GM21737 (cell line): ENCODE measurements around the gene ZBTB18.
"Not testable (repeated sequence)": the region's sequence is repeated elsewhere in the genome, so short reads cannot be mapped to it uniquely, and the experiment has no call there.

Source experiments
- ATAC-seq: cut with Tn5 transposase; IDR thresholded peaks from one replicate; pipeline ENCODE4 v1.9.1; 2021; ENCODE audit warnings: mild to moderate bottlenecking, moderate library complexity; ENCODE audit not compliant: unreplicated experiment

The ZBTB18 gene

DNA sequence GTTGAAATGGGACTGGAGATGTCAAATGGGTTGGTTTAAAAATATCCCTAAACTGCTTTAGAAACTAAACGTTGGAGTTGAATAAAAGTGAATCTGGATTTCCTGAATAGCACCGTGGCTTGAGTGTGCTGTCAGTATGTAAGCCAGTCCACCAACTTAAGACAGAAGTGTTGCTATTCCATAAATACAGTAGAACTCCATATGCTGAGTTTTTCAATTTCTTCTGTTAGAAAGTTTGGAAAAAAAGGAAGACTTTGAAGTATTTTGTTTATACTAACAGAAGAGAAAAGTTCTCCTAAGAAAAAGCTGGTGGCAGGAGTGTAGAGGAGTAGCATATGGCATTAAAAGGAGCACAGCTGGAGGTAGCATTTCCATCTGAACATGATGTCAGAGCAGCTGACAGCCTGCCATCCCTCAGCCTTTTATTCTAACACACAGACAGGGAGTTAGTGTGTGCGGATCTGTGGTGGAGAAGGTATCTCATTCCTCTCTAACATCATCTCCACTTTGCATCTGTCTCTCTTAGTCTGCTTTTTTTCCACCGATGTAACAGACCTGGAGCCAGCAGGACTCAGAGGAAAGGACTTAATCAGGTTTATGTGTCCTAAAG lies at the start of gene ZBTB18:
ZBTB18 (plus strand) TSS at position 449 of the 610 bp plus-strand sequence; CDS start at position 598, 149 bp downstream.
- ATAC-seq, result no peak

DNA sequence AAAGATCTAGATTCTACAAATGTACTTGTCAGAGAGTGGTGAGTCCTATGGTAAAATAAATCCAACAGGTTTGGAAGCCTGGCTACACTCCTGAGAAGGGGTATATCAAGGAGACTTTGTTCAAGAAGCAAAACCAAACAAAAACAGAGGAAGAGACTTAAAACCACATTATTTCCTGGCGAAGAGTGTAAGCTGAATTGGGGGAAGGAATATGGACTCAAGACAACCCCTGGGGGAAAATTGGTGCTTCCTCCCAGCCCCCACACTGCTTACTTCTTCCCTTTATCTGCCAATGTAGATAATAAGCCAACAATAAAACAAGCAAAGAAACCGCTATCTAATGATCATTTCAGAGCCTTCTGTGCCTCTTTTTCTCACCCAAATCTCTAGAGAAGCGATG lies 48.4 kb upstream of the ZBTB18 start:
- ATAC-seq, result no peak

DNA sequence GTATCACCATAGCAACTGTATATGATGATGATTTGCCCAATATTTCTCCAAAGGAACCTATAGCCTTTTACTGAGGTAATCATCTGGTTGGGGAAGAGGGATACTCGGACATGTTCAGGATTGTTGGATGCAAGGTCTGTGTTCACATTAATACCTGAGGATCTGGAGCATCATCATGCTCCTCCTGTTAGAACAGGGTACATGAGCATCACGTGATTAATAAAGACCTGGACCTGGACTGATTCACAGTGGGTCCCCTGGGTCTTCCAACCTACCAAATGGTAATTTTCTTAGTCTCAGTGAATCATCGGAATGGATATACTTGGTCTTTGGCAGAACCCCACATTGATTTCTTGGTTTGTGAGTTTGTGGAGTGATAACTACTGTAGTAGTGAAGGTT lies 45.6 kb upstream of the ZBTB18 start:
- no peak for ATAC-seq

DNA sequence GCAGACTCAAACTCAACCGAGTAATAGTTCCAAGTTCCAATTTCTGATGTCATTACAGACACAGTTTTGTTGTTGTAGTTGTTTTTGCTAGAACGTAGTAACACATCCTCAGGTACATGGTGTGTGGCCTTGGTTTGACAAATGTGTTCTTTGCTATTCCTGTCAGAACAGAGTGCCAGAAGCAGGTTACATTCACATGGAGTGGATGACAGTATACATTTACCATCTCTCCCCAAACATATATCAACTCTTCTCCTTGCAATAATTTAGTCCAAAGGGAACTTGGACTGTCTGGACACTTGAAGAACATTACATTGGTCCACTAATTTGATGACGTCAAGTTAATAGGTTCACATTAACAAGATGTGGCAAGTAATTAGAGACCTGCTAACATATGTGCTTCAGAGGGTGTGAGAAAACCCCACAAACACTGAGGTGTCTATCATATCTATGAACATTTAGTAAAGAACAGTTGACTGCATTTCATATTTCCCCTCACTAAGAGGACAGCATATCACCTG lies 44.6 kb upstream of the ZBTB18 start:
- no peak for ATAC-seq

DNA sequence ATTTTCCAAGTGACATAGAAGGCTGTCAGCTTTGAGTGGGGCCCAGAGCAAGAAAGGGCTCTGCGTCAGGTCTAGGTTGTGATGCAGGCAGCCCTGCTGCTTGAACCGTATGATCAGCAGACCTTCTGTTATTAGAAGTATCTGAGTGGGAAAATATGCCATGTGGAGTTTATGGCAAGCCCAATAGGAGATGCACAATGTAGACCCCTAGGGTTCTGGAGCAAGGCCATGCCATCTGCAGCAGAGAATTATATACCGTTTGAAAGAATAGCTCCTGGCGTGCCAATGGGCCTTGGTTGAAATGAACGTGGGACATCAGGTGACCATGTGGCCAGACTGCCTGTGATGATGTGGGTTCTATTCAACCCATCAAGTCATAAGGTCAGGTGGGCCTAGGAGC lies 44.1 kb upstream of the ZBTB18 start:
- no peak for ATAC-seq

DNA sequence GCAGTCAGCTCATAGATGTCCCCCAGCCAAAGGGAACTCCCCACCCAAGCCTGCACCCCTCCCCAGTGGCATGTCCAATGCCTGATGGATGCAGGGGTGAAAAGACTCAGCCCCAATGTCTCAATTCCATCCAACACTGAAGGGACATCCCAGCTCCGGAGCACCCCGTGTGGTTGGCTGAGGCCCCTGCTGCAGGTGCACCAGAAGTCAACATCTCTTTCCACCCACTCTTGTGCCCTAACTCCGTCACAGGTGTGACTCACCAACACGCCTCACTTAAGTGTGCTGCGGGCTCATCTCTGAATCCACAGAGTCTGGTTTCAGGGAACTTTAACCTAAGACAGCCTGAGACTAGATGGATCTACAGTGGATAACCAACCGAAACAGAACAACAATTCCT lies 40.9 kb upstream of the ZBTB18 start:
- ATAC-seq, result no peak

DNA sequence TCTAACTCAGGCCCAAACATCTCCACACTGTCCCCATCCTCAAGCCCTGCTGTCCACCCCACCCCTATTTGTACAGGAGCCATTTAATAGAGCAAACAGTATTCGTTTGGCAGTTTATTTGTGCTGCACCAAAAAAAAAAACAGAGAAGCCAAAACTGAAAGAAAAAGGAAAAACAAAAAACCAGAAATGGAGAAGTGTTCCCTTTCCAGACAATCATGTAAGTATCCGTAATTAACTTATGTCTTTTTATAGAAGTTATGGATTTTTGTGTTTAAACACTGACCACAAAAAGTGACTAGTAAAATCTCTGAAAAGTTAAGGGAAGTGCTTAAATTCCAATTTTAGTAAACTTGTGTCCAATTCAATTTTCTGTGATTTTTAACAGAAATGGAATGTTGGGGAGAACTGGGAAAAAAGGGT lies 40.4 kb upstream of the ZBTB18 start:
- no peak for ATAC-seq

DNA sequence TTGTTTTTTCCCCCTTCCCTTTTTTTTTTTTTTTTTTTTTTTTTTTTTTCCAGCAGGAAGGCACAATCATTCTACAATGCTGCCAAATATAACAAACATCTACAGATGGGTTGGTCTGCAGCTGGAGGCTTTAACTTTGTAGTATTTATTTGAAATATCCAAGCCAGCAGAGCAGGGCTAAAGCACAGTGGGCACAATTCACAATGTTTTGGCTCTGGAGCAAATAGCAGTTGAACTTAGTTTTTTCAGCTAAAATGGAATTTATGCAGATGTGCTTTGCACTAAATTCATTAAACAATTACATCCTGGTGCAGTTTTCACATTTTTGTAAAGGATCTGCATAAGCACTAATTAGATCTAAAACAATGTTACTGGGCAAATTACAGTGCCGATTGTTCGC lies 39.8 kb upstream of the ZBTB18 start:
- ATAC-seq, result no peak

DNA sequence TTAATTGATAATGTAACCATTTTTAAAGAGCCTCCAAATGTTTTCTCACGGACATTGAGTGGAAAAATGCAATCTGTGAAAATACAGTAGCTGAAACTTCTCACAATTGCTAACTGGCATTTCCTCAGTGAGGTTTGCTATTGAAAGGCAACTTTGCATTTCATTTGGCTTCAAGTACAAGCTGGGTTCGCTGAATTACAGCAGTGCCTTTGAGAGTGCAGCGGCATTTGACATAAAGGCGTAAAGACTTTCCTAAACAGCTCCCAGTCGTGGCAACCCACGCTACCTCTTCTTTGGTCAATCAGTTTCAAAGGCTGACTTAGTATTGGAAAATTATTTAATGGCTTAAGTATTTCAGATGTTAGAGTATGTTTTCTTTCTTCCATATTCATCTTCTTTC lies 39.3 kb upstream of the ZBTB18 start:
- no peak for ATAC-seq

DNA sequence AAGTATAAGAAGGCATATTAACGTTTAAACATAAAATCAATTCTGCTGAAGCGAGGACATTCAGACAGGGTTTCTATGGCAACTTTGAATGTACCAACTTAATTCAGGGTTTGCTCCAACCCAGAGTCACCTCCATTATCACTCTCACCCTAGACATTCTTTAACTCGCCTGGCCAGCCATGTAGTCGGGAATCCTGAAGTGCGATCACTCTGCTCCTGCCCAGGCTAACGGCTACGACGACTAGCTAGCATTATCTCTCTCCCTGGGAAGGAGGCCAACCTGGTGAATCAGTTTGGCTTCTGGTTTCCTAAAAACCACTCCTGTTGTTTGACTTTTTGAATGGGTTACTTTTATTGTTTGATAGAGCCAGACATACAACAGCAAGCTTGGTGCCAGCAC lies 38.9 kb upstream of the ZBTB18 start:
- no peak for ATAC-seq

DNA sequence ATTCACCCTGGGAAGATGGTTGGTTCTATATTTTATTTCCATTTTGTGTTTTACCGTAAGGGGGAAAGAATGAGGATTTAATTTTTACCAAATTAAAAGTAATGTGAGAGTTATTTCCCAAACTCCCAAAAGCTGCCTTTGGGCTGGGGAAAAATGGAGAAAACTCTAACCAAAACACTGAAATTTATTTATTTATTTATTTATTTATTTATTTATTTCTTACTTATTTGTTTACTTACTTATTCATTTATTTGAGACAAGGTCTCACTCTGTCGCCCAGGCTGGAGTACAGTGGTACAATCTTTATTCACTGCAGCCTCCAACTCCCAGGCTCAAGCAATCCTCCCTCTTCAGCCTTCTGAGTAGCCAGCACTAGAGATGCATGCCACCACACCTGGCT lies 38.0 kb upstream of the ZBTB18 start:
- ATAC-seq, result no peak

DNA sequence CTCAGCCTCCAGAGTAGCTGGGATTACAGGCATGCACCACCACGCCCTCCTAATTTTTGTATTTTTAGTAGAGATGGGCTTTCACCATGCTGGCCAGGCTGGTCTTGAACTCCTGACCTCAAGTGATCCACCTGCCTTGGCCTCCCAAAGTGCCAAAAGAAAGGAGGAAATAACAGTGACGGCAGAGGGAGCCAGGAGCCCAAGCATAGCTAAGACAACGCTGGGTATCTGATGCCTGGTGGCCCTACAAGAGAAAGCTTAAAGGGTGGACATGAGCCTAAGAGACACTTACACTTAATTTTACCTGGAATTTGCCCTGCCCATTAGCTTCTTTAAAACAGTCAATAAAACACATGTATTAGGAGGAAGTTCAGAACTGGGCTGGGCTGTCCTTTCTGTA lies 36.2 kb upstream of the ZBTB18 start:
- ATAC-seq, result not testable (repeated sequence)

DNA sequence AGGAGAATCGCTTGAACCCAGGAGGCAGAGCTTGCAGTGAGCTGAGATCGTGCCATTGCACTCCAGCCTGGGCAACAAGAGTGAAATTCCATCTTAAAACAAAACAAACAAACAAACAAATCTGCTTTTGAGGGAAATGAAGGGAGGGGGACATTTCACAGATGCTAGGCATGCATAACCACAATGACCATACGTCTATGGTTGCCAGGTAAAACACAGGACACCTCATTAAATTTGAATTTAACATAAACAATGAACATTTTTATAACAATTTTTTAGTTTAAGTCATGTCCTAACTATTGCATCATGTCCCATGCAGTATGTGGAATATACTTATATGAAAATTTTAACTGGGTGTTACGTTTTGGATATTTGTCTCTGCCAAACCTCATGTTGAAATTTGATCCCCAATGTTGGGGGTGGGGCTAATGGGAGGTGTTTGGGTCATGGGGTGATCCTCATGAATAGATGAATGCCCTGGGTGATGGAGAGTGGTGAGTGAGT lies 31.0 kb upstream of the ZBTB18 start:
- ATAC-seq, result no peak

DNA sequence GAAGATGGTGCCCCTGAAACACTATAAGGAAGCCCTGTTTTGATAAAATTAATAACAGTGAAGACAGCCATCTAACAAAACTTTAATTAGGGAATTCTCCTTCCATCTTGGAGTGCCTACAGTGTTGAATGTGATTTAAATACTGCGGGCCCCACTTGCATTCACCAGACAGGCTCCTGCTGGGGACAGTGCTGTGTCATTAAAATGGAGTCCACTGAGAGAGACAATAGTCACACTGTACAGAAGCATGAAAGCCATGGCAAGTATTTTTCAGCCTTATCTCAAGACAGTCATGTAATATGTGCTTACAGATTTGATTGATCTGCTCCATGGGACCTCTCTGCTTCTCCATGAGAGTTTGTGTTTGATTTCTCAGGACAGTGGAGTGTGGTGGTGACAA lies 29.7 kb upstream of the ZBTB18 start:
- no peak for ATAC-seq

DNA sequence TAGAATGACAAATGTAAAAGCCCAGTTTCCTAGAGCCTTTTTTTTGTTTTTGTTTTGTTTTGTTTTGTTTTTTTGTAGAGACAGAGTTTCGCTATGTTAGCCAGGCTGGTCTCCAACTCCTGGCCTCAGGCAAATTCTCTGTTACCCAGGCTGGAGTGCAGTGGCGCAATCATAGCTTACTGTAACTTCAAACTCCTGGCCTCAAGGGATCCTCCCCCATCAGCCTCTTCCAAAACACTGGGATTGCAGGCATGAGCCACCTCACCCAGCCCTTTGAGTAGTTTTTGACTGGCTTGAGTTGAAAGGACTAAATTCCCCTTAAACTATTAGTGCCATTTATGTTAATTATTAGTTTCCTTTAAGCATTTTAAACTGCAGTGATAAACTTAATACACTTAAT lies 28.8 kb upstream of the ZBTB18 start:
- ATAC-seq, result no peak

DNA sequence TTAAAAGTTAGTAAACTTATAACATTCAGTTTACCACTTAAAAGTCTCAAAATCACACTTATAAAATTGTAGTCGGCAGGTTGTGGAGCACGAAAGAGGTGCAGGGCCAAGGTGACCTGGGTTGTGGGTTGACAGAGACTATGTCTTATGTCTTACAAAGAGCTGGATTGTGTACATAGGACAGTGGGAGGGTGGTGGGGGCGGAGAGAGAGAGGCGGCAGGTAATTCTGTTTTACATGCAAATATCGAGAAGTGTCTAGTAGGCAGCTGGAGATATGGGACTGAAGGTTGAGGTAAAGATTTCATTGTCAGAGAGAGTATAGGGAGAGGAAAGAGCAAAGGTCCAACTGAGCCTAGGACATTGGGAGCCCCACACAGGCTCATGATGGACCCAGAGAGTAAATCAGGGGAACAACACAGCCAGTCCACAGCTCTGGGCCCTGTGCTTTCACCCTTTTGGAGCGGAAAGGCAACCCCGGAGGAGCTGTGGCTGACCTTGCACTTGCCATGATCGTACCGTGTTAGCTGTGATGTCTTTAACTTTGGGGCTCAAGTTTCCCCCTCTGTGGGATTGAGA lies 28.1 kb upstream of the ZBTB18 start:
- no peak for ATAC-seq

DNA sequence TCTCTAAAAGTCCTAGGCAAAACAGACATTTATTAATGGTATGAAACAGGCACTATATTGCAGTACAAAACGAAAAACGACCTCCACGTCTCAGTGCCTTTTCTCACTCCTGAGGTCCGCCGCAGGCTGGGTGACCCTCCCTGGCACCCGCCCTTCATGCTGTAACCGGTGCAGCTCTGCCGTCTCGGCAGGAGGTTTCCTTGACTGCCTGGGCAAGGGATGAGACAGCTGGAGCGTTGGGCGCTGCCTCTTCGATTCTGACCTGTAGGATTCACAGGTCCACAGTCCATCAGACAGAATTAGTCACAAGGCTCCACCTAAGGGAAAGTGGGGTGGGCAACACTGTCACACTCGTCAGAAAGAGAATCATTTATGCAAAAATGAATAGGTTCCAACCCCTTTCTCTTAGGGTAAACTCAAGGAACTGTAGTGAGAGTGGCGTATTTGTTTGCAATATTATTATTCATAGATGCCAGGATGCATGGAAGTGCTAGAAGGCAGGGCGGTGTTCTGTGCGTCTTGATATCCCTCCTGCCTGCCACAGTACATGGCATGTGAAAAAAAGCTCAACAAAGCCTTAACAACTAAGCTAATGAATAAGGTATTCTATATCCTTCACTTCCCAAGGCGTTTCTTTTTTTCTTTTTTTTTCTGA lies 23.5 kb upstream of the ZBTB18 start:
- ATAC-seq, result no peak

DNA sequence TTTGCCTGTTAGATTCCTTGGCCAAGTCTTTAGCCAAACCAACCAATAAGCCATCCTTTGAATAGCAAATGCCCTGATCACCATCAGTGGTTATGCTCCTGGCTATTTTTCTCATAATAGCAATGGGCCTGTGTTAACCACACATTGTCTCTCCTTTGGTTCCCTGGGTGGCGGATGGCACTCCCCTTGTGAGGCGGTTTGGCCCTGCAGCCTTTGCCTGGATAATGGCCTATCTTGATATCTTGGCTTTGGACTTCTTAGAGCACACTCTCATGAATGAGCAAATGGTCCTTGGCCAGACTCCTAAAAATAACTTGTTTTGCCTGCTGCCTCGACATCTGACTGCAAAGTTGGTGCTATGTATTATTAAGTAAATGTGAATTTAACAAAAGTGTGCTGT lies 22.4 kb upstream of the ZBTB18 start:
- ATAC-seq, result no peak

DNA sequence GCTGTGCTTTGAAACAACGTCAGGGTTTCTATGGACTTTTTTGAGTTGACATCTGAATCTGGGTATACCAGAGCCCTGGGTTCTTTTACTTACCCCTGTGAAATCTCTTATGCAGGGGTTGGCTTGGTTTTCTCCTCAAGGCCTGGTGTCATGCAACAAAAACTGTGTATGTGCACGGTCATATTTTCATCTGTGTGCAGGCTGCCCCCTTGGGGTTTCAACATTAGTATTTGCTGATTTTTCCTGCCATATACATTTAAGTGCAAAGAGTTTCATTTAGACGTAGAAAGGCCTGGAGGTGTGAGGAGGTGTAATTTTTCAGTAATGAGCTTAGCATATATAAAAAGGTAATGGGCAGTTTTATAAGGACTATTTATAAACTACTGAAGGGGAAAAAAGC lies 22.0 kb upstream of the ZBTB18 start:
- ATAC-seq, result no peak

DNA sequence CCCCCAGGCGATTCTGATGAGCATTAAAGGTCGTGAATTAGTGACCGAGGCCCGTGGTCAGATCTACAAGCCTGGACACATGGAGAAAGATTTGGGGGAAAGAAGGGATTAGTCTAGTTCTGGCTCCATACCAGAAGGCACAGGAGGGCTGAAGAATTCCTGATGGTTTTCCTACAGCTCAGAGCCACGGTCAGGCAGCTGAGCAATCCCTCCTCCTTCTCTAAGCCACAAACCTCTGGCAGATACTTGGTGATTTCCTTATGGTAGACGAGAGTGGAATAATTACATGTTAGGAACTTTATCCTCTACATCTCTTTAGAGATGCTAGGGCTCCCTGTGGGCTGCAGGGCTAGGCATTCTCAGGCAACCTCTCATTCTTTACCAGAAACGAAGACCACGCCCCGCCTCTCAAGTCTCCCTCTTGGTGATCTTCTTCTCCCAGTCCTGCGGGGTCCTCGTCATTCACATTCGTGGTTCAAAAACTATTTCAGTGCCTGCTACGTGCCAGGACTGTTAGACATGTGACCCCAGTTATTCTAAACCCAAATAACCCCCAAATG lies 20.5 kb upstream of the ZBTB18 start:
- no peak for ATAC-seq

DNA sequence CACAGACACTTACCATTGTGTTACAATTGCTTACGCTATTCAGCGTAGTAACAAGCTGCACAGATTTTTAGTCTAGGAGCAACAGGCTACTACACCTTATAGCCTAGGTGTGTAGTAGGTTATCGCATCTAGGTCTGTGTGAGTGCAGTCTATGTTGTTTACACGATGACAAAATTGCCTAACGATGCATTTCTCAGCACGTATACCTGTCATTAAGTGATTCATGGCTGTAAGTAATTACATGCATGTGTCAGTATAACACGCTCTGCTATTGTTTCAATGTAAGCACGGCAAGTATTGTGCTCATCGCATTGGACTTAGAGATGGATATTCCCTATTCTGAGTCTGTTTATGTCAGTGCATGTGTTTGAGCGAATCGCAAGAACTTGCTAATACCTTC lies 15.7 kb upstream of the ZBTB18 start:
- ATAC-seq, result no peak

DNA sequence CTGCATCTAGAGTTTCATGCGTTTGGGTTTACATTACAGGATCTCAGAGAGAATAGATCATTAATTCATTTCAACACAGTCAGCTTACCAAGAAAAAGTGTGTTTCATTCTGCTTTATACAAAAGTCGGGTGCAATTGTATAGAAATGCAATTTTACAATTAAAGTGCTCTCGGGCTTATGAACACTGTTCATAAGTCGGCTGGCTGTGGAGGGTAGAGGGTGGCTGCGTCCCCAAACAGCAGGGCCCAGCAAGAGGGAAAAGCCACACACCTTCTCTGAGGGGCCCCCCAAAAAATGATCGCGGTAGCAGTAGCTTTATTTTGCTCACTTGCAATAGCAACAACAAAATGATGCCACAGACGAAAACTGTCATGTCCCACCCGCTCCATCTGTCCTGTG lies 13.8 kb upstream of the ZBTB18 start:
- no peak for ATAC-seq
